Head of caudate nucleus (tissue), 42 donors: ENCODE measurements around the gene PPM1H.
"Not testable (repeated sequence)": the region's sequence is repeated elsewhere in the genome, so short reads cannot be mapped to it uniquely, and the experiment has no call there.

Experiments
- DNase-seq, 42 donors: peaks; one replicate each; pipeline versions ENCODE4 v3.0.0 to v3.0.0-alpha.2; 2020 to 2021; ENCODE audit warnings: mixed read lengths in 7 of 42
- intact Hi-C: fragments of 100-400 bp; cut with DNase I; formaldehyde crosslinking; loops from one replicate; pipeline ENCODE4 v1.15.0; 2022

PPM1H gene

DNA sequence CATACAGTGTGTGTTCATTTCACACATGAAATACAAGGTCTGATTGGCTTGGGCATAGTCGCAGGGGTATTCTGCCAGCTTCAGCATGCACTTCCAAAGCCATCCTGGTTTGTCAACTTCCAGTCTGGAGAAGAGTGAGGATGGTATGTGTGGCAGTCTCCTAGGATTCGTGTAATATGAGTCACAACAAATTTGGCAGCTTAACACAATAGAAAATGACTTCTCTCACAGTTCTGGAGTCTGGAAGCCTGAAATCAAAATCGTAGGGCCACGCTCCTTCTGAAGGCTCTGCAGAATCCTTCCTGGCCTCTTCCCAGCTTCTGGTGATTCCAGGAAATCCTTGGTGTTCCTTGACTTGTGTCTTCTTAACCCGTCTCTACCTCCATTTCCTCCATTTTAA, 167.5 kb downstream of the PPM1H start:
- intact Hi-C loops: no loop called here
- no peak for DNase-seq

DNA sequence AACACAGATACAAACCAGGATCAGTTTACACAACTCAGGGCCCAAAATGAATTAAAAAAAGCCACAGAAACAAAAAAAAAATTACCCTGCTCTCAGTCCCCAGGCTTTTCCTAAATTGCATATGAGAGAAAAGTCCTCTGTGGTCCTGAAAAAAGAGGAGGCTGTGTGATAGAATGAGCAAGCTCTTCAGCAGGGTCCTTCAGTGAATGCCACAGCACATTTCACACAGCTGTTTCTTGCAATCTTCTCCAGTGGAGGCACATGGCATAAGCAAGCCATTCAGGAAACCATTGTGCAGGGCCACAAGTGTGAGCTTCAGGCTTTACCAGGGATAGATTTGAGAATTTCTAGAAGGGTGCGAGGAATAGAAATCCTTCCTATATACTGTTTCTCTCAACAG, 168.5 kb downstream of the PPM1H start:
- intact Hi-C loops: no loop called here
- DNase-seq: peak in 2 of 42 donors; percentile 17 to 21

DNA sequence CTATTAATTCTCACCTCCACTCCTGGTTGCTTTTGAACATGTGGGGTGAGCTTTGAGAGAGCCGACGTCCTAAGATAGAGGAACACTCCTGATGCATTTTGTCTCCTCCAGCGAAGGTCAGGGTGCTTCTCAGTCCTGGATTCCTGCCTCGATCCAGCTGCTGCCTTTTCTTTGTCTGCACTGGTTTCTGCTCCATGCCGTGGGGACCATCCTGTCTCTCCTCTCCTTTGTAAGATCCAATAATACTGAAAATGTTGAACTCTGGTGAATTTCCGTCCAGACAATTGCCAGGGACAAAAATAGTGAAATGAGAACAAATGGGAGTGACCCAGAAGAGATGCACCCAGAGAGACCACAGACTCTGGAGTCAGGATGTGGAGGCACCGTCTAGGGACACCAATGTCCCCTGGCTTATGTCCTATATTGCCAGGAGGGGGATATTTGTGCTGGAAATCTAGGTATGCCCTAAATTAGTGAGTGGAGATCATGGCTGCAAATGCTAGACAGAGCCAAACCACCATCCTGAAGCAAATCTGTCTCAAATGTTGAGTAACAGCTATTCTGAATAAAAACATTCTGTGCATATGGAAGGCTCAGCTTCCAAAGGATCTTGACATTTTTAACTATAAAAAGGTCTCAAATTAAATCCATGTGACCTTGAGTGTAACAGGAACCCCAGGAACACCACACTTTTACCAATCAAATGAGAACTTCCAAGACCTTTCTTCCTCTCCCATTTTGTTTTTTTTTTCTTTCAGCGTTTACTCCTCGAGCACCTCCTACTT, 170.9 kb downstream of the PPM1H start:
- intact Hi-C loops: no loop called here
- DNase-seq: no peak

DNA sequence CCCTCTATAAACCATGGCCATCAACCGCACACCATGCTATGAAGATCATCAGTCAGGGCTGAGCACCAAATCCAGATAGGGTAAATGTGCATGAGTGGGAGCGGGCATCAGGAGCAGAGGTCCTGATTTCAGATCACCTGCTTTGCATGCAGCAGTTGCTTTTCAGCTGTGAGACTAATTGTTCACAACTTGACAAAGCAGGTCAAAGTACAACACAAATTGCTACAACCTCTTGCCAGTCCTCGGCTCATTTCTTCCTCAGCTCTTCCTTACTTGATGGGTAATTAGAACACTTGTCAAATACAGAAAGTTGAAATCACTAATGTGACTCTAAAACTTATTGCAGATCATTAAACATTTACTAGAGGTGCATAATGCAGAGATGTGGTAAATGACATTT, 171.6 kb downstream of the PPM1H start:
- intact Hi-C loops: no loop called here
- no peak for DNase-seq

DNA sequence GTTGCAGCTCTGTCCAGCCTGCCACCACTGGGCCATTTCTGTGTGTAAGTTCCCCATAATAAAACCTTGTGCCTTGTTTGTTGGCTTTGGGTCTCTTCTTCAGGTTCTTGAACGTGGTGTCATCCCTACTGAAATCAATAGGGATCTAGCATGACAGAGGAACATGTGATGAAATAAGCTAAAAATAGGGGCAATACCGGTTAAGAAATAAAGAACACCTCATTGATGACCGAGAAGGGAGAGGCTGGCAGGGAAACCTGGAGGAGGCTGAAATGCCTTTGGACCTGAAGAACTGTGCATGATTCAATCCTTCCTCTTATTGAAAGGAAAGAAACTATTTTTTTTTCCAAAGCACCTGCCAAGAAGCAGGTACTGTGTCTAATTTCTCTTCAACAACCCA, 172.3 kb downstream of the PPM1H start:
- no peak for DNase-seq
- intact Hi-C loops: no loop called here

DNA sequence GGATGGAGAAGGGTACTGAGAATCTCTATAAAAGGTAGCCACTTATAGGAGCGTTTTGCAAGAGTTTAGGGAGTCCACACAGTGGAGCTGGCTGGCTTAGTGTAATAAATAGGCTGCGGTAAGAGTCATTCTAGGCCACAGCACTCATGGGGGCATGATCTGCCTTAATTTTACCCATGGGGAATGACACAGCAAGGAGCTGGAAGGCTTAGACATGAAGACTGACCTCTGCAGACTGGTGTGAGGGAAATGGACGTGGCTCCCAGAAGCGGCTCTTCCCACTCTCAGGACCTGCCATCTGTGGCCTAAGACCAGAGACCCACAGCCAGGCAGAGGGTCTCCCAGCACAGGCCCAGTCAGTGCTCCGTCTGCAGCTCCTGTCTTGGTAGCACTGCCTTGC, 173.3 kb downstream of the PPM1H start:
- intact Hi-C loops: no loop called here
- DNase-seq: no peak

DNA sequence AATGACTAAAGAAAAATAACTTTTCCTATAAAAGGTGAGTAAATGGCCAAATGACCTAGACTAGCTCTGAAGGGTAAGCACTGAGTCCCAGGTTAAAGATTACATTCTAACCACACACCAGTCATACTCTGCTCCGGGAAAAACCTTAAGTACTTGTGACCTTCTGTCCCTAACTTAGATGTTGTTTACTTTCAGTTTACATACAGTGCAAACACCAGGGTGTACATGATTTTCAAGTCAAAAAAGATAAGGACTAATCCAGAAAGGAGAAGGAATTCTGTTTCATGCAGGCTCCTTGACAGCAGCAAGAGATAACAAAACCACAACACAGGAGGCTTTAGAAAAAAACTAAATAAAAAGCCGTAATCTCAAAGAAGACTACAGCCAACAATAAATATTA, 174.2 kb downstream of the PPM1H start:
- intact Hi-C loops: no loop called here
- no peak for DNase-seq

DNA sequence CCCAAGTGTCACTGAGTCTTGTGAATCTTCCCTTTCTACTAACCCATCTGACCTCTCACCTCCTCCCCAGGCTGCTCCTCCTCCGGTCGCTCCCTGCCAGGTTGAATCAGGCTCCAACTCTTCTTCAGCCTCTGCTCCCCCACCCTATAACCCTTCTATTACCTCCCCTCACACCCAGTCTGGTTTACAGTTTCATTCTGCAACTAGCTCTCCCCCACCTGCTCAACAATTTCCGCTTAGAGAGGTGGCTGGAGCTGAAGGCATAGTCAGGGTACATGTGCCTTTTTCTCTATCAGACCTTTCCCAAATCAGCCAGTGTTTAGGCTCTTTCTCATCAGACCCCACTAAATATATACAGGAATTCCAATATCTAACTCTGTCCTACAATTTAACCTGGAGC, 174.6 kb downstream of the PPM1H start:
- intact Hi-C loops, DNase-seq: not testable (repeated sequence)

DNA sequence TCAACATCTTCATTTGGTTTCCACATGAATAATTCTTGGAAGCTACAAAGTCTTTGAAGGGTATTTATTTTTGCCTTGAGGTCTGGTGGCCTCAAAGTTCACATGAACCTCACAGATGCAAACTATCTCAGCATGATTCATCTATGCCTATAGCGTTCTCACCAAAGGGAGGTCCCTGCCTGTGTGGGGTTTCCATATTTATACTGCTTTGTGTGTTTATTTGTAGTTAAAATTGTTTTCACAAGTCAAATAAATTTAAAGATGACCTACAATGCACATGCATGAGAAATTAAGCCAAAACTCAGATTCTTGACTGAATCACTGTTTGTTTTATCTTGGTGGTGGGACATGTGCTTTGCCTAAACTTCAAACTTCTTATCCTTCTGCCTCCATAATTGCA, 176.7 kb downstream of the PPM1H start:
- DNase-seq: no peak
- intact Hi-C loops: no loop called here

DNA sequence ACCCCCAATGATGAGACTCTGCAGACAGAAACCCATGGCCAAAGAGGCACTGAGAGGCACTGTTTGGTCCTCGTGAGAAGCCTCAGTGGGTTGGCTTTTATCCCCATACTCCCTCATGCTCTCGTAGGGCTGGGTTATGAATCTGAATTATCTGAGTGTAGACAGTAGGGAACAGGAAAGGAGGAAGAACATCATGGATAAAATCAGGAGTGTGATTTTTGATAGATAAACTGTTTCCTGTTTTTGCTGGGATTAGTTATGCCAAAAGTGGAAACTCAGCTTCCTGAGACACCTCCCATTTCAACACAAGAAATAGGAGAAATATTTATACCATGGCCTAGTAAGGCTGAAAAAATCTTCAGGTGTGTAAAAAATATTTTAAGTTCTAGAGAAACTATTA, 177.9 kb downstream of the PPM1H start:
- intact Hi-C loops: no loop called here
- no peak for DNase-seq

DNA sequence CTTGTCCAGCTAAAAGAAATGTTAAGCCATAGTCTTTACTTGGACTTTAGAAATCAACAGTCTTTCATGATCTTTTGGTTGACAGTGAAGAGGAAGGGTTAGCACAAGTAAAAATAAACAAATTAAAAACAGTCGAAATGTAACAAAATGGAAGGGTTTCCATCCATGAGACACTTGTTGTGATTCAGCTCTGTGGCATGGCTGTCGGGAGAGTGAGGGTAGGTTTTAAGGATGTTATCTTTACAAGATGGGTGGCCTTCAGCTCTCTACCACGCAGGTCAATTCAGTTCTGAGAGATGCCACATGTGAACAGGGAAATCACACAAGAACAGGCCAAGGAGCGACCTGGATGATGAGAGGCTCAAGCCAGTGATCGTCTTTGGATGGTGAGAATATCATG, 180.2 kb downstream of the PPM1H start:
- intact Hi-C loops: no loop called here
- no peak for DNase-seq

DNA sequence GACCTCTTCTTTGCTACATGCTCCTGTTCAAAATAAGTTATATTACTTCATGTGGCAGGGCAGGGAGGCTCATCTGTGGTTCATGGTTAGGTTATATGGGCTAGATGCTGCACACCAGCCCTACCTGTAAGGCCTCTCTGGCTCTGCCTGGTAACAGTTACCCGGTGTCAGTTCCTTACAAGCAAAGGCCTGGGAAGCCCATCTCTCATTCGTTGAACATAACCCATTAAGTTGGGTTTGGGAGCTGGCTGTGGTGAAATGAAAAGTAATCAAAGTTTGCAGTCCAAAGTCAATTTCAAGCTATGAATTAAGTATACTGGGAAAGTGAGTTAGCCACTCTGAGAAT, 183.2 kb downstream of the PPM1H start:
- DNase-seq: no peak

DNA sequence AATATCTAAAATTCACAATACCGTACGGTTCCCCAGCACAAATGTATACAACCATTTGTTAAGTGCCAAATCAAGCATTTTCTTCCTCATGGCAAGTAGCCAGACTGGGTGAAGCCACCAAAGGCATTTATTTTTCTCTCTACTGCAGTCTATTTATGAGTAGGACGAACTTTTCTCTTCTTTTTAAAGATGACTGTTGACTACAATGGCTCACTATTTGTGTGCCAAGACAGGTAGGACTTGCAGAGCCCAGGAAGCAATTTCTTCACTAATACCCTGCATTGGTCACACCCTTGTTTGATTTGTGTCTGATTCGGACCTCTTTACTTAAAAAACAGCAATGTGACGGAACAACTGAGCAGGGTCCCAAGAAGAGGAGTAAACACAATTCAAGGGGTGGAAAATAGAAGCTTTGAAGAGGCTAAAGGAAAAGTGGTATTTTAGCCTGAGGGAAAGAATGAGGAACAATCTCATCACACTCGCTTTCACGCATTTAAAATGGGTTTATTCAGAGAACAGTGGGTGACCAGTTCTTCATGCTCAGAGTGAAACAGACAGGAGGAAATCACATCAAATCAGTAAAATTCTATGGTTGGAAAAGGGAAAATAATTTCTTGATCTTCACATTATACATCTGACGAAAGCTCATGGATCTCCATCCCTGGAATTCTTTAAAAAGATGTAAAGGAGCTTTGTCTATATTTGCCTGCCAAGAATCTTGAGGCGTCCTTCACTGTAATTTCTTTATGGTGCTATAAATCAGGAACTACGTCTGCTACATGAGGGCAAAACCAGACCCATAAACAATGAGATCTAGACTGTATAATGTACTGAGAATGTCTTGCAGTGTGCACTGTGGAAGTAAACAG, 183.8 kb downstream of the PPM1H start:
- no peak for DNase-seq
- intact Hi-C loops: no loop called here

More for the DNA sequence above, 183.2 kb downstream of the PPM1H start:
- intact Hi-C loops: no loop called here

DNA sequence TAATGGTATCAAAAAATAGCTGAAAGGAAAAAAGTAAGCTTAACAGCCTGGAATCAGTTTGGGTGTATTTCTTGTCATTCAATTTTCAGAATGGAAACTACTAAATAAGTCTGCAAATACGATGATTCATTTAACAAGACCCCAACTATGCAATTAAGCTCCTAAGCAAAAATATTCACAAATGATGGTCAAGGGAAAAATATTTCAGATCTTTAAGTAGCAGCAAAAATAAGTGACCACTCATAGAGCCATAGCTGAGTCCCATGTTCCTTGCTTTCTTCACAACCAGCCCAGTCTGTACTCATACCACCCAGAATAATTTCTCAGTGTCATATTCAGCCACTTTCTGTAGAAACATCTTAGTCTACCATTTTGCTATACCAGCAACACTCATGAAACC, 185.4 kb downstream of the PPM1H start:
- DNase-seq: no peak
- intact Hi-C loops: no loop called here

DNA sequence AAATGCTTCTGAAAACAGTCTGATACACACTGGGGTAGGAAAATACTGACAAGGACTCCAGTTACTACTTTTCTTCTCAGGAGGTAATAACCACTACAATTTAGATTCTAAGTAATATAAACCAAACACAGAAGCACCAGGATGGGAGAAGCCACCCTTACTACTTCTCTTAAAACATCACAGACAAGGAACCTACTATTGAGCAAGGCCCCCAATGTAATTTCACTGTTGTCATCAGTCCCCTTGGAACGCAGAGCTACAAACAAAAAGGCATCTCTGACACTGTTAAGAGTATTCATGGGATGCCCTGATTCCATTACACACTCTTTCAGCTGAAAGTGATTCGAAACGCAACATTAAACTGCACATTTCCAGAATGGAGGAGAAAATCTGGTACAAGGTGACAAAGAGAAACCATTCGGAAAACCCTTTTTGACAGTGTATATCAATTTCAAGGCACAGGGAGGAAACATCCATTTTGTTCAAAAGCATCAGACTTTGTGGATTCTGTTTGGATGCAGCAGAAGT, 185.9 kb downstream of the PPM1H start:
- DNase-seq: no peak
- intact Hi-C loops: no loop called here

DNA sequence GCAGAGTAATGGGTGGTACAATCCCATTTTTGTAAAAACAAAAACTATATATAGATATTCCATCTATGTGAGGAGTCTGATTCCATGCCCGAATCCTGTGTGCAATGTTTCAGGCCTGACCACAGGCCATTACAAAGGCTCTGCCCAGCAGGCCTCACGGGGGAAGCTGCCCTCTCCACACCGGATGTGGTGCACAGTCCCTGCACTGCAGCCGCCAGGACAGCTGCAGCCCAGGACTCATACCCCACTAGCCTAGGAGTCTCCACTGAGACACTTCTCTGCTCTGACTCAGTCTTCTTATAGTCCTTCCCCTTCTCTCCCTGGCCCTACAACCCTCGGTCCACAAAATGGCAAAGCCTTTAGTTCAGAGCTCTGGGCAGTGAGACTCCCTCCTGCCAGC, 190.4 kb downstream of the PPM1H start:
- DNase-seq: peak in 5 of 42 donors; percentile 38 to 49 (median 42)
- intact Hi-C loops: no loop called here

DNA sequence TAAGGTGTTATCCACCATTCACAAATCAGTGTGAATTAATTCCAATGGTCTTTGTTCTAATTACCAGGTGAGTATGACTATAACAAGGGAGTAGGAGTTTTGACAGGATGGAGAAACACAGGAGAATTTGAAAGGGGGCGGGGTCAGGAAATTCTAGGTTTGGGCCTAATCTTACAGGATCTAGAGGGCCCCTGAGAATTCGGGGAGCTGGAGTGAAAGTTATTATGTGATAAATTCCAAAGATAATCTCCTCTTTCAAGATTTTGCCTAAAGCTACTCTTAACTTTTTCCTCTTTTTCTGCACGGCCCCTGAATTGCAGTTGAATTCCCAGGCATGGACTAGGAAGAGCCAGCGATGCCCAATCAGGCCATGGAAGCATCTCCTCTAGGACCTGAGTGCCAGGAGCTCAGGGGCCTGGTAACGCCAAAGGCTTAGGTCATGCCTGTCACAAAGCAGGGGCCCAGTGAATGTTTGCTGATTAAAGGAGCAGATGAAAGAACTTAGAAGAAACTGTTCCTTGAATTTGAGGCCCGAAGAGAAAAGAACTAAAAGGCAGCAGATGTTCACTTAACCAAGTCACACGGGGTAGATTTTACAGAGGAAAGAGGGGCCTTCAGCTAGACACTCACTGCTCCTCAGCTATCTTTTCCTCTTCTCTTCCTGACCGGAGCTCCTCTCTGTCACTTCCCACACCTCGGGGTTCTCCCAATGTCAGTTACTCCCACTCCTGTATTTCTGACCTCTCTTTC, 195.5 kb downstream of the PPM1H start:
- intact Hi-C loops: no loop called here
- no peak for DNase-seq

DNA sequence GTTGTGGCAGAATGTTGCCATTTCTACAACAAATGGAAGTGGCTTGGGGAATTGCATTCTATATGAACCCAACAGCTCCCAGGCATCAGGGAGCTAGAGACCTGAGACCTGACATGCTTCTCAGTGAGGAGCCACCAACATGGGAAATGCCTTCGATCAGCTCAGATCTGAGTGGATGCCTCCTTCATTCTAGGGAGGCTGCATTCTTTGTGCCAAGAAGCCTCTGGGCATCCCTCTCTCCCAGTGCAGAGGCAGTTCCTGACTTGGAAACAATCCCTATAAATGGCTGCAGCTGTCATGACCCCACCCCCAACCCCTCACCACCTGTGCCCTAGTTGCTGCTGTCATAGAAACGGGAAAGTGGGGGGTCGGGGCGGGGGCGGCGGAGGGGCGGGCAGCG, 196.3 kb downstream of the PPM1H start:
- intact Hi-C loops: no loop called here
- no peak for DNase-seq

DNA sequence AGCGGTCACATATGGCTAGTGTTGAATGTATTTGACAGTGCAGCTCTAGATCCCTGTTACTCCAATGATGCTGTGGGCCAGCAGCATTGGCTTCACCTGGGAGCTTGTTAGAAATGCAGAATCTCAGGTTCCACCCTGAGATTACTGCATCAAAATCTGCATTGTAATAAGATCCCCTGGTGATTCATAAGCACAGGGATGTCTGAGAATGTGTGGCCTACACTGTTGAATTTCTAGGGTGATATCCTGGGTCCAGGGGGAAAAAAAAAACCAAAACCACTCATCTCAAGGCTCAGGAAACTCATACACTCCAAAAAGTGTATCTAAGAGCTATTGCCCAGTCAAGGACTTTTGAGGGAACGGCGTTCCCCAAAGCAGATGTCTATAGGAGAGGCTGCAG, 196.8 kb downstream of the PPM1H start:
- no peak for DNase-seq
- intact Hi-C loops: no loop called here

DNA sequence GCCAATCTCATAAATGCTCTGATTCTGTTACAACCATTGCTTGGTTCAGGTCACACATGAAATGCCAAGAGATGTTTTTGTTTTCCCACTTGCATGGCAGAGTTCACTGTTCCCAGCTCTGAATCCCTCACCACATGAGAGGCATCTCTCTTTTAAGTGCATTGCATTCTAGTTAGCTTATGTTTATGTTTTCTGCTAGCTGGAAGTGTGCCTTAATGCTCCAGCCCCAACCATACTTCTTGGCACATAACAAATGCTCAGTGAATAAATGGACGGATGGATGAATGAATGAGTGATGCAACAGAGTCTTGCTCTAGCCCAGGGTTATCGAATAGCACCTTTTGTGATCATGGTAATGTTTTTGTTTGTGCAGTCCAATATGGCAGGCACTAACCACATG, 197.3 kb downstream of the PPM1H start:
- intact Hi-C loops: no loop called here
- DNase-seq: no peak
